Rectal smooth muscle tissue (tissue), 1 donor: ENCODE measurements around the gene CCDC172.
"Not testable (repeated sequence)": the region's sequence is repeated elsewhere in the genome, so short reads cannot be mapped to it uniquely, and the experiment has no call there.

Experiments
- H3K27ac ChIP-seq: one replicate; pipeline ENCODE4 v1.7.0; 2013; ENCODE audit warnings: low read depth, low read length, inconsistent platforms
- H3K27me3 ChIP-seq: one replicate; pipeline ENCODE4 v1.7.0; 2013; ENCODE audit warnings: low read length; ENCODE audit not compliant: control insufficient read depth, insufficient read depth
- H3K36me3 ChIP-seq: one replicate; pipeline ENCODE4 v1.7.0; 2013; ENCODE audit warnings: low read length; ENCODE audit not compliant: control insufficient read depth, insufficient read depth
- H3K4me1 ChIP-seq: one replicate; pipeline ENCODE4 v1.7.0; 2013; ENCODE audit warnings: low read length; ENCODE audit not compliant: control insufficient read depth, insufficient read depth
- H3K4me3 ChIP-seq: one replicate; pipeline ENCODE4 v1.7.0; 2013; ENCODE audit warnings: low read length
- H3K9ac ChIP-seq: one replicate; pipeline ENCODE4 v1.7.0; 2013; ENCODE audit warnings: low read length

The CCDC172 gene

DNA sequence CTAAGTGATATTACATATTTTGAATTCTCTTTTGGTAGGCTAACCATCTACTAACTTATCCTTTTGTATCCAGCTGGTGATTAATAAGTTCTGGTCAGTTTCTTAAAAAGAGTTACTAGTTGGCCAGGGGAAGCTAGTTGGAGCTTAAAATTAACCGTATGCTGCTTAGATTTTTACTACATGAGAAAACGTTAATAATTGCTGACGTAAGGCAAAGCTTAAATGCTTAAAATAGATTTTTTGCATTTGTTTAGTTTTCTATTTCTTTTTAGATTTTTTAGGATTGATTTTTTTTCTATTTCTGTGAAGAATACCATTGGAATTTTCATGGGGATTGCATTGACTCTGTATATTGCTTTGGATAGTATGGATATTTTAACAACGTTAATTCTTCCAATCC is 32.6 kb downstream of the CCDC172 start:
- no peak overlapping the region for H3K4me3 ChIP-seq

DNA sequence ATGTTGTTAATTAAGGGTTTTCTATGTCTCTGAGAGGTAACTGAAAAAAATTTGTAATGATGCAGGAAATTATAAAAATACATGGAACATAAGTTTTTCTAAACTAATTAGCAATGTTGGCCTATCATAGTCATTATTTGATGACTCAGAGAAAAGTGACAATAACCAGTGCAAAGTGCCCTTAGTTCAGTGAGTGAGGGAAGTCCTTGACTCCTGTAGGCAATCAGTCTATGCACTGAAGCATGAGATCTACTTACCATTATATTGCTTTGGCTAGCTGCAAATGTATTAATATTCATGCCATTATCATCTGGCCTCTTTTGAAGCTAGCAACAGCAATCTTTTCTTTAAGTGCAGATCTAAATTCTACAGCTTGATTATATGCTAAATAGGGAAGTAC is 40.6 kb downstream of the CCDC172 start:
- no peaks in the 10 kb centered on the region for H3K27me3 ChIP-seq

More for the DNA sequence above, 32.6 kb downstream of the CCDC172 start:
- no peaks in the 10 kb centered on the region for H3K4me1 ChIP-seq
- no peaks in the 10 kb centered on the region for H3K36me3 ChIP-seq
- H3K27ac ChIP-seq, result no peak overlapping the region
- H3K9ac ChIP-seq, result no peak overlapping the region
- no peaks in the 10 kb centered on the region for H3K27me3 ChIP-seq

DNA sequence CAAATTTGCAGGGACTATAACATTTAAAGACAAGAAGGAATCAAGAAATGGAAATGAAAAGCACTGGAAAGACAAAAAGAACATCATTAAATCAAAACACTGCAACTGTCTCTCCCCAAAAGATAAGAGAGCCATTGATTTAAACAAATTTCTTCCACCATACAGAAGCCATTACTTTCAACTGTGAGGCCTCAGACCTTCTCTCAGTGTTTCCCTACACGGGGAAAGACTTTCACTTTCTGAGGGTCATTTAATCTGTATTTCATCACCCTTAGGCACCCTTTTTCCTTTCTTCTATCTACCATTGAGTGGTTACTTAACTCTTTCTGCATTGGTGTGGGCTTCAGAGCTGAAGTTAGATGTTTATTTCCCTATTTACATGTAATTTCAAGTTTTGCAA is 47.5 kb downstream of the CCDC172 start:
- Histone ChIP-seq H3K27me3 (no peaks in the 10 kb centered on the region), H3K4me1 (no peaks in the 10 kb centered on the region), H3K9ac (no peak overlapping the region), H3K36me3 (no peaks in the 10 kb centered on the region), H3K4me3 (no peak overlapping the region), H3K27ac (no peak overlapping the region)

More for the DNA sequence above, 40.6 kb downstream of the CCDC172 start:
- H3K9ac ChIP-seq, result no peak overlapping the region
- no peak overlapping the region for H3K27ac ChIP-seq
- no peaks in the 10 kb centered on the region for H3K4me1 ChIP-seq
- no peak overlapping the region for H3K4me3 ChIP-seq
- no peaks in the 10 kb centered on the region for H3K36me3 ChIP-seq

DNA sequence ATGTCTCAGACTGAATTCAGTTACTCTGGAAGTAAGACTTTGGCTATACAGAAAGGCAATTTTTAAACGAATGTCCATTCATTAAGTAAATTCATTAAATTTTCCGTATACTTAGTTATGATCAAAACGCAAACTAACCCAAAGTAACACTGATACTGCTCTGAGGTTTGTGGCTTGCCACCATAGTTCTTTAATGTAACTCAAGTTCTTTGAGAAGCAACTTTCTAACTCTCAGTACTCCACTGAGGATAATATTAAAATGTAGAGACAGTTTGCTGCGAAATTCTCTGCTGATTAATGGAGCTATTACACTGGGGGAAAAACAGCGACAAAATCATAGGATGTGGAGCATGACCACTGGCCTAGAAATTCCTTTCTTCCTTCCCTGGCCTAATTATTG is 58.0 kb downstream of the CCDC172 start:
- Histone ChIP-seq H3K27me3 (no peaks in the 10 kb centered on the region), H3K9ac (no peak overlapping the region), H3K4me3 (no peak overlapping the region), H3K36me3 (no peaks in the 10 kb centered on the region), H3K27ac (no peak overlapping the region), H3K4me1 (no peaks in the 10 kb centered on the region)

DNA sequence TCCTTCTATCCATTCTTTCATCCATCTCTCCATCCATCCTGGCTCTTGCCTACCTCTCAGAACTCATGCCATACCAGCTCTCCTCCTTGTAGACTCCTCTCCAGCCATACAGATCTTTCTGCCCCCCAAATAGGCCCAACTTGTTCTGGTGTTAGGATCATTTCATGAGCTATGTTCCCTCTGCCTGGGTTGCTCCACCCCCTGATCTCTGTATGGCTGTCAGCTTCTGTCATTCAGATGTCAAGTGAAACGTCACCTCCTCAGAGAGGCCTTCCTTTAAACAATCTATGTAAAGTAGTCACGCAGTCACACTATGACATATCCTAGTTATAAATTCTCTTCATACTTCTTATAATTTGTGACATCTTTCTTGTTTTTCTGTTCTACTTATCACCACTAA is 61.1 kb downstream of the CCDC172 start:
- no peaks in the 10 kb centered on the region for H3K4me1 ChIP-seq
- H3K36me3 ChIP-seq, result no peaks in the 10 kb centered on the region
- H3K27ac ChIP-seq, result no peak overlapping the region
- no peaks in the 10 kb centered on the region for H3K27me3 ChIP-seq
- H3K9ac ChIP-seq, result no peak overlapping the region
- no peak overlapping the region for H3K4me3 ChIP-seq

DNA sequence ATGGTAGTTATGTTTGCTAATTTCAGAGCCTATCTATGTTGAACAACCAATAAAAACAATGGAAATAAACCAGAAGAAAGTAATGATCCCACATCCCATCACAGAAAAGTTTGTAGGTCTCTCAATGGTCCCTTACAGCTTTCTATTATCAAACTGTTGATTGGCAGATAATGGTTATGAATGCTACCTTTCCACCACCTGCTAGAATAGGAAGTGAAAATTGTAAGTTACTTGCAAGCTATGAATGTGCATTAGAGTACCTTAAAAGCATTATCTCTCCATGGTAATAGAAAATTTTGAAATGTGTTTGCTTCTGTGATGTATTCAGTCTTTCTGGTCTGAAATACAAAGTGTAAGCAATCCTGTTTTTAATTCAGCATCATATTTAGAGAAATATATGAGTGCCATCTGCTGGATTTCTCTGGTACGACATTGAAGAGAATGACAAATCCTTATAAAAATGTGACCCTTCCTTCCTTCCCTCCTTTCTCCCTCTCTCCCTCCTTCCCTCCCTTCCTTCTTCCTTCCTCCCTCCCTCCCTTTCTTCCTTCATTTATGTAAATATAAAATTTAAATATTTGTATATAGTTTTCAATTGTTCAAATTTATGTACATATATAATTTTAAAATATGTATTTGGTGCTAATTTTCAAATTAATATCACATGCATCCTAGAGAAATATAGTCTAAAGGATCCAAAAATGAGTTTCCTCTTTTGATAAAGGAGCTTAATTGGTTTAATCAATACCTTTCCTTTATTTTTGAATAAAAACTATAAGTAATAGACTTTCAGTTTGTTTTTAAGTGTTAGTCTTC is 62.0 kb downstream of the CCDC172 start:
- Histone ChIP-seq H3K27ac (no peak overlapping the region), H3K27me3 (no peaks in the 10 kb centered on the region), H3K9ac (no peak overlapping the region), H3K36me3 (no peaks in the 10 kb centered on the region), H3K4me3 (no peak overlapping the region), H3K4me1 (no peaks in the 10 kb centered on the region)

DNA sequence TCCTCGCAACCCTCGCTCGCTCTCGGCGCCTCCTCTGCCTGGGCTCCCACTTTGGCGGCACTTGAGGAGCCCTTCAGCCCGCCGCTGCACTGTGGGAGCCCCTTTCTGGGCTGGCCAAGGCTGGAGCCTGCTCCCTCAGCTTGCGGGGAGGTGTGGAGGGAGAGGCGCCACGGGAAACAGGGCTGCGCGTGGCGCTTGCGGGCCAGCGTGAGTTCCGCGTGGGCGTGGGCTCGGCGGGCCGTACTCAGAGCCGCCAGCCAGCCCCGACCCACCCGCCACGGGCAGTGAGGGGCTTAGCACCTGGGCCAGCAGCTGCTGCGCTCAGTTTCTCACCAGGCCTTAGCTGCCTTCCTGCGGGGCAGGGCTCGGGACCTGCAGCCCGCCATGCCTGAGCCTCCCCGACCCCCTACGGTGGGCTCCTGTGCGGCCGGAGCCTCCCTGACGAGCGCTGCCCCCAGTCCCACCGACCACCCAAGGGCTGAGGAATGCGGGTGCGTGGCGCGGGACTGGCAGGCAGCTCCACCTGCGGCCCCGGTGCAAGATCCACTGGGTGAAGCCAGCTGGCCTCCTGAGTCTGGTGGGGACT is 69.1 kb downstream of the CCDC172 start:
- H3K27ac ChIP-seq, H3K4me3 ChIP-seq, H3K4me1 ChIP-seq, H3K27me3 ChIP-seq, H3K9ac ChIP-seq, H3K36me3 ChIP-seq: not testable (repeated sequence)

DNA sequence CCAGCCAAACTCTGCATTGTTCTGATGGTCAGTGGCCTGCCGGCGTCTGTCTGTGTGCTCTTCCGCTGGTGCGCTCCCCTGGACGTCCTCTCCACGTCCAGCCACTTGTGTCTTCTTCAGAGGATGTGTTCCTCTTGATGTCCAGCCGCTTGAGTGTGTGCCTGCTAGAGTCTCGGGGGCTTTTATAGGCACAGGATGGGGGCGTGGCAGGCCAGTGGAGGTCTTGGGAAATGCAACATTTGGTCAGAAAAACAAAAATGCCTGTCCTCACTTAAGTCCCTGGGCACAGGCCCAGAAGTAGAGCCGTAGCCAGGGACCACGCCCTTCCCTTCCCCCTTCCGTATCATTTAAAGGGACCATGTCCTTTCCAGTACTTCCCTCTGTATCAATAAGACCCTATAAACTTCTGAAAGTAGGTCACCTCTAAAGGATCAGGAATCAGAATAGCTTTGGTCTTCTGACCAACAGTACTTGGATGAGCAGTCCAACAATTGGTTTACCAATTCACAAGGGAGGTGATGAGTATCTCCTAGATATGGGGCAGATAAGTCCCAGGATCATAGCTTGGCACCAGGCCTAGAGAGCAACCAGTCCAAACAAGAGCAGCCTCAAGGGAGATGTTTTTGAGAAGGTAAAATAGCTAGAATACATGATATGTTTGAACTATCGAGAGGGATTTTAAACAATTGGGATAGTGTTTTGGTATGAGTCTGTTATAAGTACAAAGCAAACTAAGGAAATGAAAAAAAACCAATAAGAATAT is 71.2 kb downstream of the CCDC172 start:
- H3K27me3 ChIP-seq, result no peaks in the 10 kb centered on the region
- H3K9ac ChIP-seq, result no peak overlapping the region
- H3K4me3 ChIP-seq, result no peak overlapping the region
- H3K27ac ChIP-seq, result no peak overlapping the region
- H3K36me3 ChIP-seq, result no peaks in the 10 kb centered on the region
- no peaks in the 10 kb centered on the region for H3K4me1 ChIP-seq

DNA sequence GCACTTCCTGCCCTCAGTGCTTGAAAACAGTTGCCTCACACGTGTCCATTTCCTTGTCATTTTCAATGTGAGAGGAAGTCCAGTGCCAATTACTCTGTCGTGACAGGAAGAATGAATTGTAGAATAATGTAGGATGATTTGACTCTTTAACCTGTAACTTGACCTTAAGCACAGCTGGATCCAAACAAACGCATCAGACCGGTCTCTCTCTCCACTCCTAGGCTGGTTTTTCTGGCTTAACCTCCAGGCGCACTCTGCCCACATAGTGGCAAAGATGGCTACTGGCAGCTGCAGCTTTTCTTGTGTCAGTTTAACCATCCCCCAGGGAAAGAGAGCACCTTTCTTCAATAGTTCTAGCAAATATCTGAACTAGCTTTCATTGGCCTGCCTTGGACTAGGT is 74.0 kb downstream of the CCDC172 start:
- Histone ChIP-seq H3K36me3 (no peaks in the 10 kb centered on the region), H3K27me3 (no peaks in the 10 kb centered on the region), H3K9ac (no peak overlapping the region), H3K4me3 (no peak overlapping the region), H3K27ac (no peak overlapping the region), H3K4me1 (no peaks in the 10 kb centered on the region)

DNA sequence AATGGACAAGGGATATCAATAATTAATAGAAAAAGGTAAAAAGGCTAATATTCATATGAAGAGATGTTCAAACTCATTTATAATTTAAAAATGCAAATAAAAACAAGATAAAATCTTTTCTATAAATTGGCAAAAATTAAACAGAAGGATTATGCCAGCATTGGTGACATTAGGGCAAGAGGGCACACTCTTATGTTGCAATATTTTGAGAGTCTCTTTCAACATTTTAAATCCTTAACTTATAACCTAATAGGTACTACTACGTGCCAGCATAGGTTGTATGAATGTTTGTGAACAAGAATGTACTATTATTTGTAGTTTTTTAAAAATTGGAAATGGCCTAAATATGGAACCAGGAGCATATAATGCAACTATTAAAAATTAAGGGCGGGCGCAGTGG is 78.6 kb downstream of the CCDC172 start:
- Histone ChIP-seq H3K4me3 (no peak overlapping the region), H3K27me3 (no peaks in the 10 kb centered on the region), H3K4me1 (no peaks in the 10 kb centered on the region), H3K27ac (no peak overlapping the region), H3K36me3 (no peaks in the 10 kb centered on the region), H3K9ac (no peak overlapping the region)

DNA sequence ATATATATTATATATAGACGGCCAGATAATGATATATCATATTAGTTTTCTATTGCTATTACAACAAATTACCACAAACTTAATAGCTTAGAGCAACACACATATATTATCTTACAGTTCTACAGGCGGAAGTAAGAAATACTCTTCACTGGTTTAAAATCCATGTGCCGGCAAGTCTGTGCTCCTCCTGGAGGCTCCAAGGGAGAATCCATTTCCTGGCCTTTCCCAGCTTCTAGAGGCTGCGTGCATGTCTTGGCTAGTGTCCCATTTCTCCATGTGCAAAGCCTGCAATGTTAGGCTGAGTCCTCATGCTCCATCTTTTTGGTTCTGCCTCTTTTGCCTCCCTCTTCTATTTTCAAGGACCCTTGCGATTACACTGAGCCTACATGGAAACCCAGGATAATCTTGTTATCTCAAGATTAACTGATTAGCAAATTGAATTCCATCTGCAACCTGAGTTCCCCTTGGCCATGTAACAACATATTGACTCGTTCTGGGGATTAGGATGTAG is 79.5 kb downstream of the CCDC172 start:
- no peaks in the 10 kb centered on the region for H3K36me3 ChIP-seq
- H3K27me3 ChIP-seq, result no peaks in the 10 kb centered on the region
- no peak overlapping the region for H3K9ac ChIP-seq
- H3K4me3 ChIP-seq, result no peak overlapping the region
- no peak overlapping the region for H3K27ac ChIP-seq
- H3K4me1 ChIP-seq, result no peaks in the 10 kb centered on the region

DNA sequence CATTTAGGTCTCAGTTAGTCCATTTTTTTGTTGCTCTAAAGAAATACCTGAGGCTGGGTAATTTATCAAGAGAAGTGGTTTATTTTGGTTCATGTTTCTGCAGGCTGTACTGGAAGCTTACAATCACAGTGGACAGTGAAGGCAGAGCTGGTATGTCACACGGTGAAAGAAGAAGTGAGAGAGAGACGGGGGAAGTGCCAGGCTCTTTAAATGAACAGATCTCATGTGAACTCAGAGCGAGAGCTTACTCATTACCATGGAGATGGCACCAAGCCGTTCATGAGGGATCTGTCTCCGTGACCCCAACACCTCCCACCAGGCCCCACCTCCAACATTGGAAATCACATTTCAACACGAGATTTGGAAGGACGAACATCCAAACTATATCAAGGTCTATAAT is 84.5 kb downstream of the CCDC172 start:
- no peaks in the 10 kb centered on the region for H3K4me1 ChIP-seq
- no peak overlapping the region for H3K9ac ChIP-seq
- no peaks in the 10 kb centered on the region for H3K27me3 ChIP-seq
- no peak overlapping the region for H3K4me3 ChIP-seq
- H3K36me3 ChIP-seq, result no peaks in the 10 kb centered on the region
- no peak overlapping the region for H3K27ac ChIP-seq
